Measurements from ENCODE around the gene GPR149. TPM values are rescaled to one million over a fixed set of nuclear protein-coding genes. Genes with fewer than 3 reads are reported as not detected.

The GPR149 gene, protein sequence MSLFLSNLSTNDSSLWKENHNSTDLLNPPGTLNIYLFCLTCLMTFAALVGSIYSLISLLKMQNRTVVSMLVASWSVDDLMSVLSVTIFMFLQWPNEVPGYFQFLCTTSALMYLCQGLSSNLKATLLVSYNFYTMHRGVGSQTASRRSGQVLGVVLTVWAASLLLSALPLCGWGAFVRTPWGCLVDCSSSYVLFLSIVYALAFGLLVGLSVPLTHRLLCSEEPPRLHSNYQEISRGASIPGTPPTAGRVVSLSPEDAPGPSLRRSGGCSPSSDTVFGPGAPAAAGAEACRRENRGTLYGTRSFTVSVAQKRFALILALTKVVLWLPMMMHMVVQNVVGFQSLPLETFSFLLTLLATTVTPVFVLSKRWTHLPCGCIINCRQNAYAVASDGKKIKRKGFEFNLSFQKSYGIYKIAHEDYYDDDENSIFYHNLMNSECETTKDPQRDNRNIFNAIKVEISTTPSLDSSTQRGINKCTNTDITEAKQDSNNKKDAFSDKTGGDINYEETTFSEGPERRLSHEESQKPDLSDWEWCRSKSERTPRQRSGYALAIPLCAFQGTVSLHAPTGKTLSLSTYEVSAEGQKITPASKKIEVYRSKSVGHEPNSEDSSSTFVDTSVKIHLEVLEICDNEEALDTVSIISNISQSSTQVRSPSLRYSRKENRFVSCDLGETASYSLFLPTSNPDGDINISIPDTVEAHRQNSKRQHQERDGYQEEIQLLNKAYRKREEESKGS
- not detected for total RNA-seq
- long read RNA-seq = 0 reads

DNA sequence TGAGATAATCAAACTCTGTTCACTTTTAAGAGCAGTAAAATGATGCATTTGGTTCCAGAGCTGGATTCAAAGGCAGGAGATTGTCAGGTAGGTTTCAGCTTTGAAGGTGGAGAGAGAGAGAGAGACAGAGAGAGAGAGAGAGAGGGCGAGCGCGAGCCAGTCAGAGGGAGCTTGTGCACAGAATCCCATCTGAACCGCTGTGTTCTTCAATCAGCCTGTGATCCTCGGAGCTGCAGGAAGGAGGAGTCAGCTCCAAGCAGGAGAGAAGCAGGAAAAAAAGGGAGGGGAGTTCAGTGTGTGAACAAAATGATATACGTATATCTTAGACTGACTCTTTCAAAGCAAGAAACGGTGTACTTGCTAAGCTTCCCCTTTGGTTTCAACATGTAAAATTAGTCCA is at the start of gene GPR149:
GPR149 (minus strand) TSS at position 177 of the 400 bp plus-strand sequence. CDS start 575 bp downstream, outside the sequence.
- intact Hi-C loops (cut with DNase I) = no loop called here
- ATAC-seq (no peak), DNase-seq (no peak)
- Histone ChIP-seq H3K9me3 (no peaks in the 10 kb centered on the region), H3K4me3 (no peak within 1 kb of the TSS), H3K4me1 (no peaks in the 10 kb centered on the region), H3K27me3 (peaks cover 0 to 12% of the 10 kb centered on the region in 2 donors), H3K36me3 (no peaks in the 10 kb centered on the region), H3K27ac (no peak within 1 kb of the TSS)
- WGBS (ENCODE audit: insufficient coverage, low coverage, low lambda C conversion rate, missing lambda C conversion rate) = 18% methylated on average over 7 of the region's 7 CpGs
- TF ChIP-seq POLR2A (IDR thresholded peaks at IDR 0.05) = no peak
- TF ChIP-seq, protein P1, sequence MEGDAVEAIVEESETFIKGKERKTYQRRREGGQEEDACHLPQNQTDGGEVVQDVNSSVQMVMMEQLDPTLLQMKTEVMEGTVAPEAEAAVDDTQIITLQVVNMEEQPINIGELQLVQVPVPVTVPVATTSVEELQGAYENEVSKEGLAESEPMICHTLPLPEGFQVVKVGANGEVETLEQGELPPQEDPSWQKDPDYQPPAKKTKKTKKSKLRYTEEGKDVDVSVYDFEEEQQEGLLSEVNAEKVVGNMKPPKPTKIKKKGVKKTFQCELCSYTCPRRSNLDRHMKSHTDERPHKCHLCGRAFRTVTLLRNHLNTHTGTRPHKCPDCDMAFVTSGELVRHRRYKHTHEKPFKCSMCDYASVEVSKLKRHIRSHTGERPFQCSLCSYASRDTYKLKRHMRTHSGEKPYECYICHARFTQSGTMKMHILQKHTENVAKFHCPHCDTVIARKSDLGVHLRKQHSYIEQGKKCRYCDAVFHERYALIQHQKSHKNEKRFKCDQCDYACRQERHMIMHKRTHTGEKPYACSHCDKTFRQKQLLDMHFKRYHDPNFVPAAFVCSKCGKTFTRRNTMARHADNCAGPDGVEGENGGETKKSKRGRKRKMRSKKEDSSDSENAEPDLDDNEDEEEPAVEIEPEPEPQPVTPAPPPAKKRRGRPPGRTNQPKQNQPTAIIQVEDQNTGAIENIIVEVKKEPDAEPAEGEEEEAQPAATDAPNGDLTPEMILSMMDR (IDR thresholded peaks at IDR 0.05) = no peak

DNA sequence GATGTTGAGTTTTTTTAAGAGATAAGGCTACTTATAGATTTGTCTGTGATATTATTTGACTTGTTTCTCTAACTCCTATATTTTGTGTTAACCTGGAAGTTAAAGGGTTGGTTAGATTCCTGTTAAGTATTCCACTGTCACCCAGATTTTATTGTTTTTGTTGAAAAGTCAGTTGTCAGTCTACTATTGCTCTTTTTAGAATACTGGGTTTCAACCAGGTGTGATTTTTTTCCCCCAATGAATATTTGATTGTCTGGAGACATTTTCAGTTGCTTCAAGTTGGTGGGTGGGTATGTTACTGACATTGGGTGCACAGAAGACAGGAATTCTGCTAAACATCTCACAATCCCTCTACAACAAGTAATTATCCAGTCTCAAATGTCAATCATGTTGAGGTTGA is 43.8 kb upstream of the GPR149 start:
- intact Hi-C loops (cut with DNase I) = no loop called here
- no peak overlapping the region for H3K4me3 ChIP-seq
- DNase-seq = no peak
- no peaks in the 10 kb centered on the region for H3K4me1 ChIP-seq
- no peak for TF ChIP-seq POLR2A (IDR thresholded peaks at IDR 0.05)
- TF ChIP-seq, protein P1 (IDR thresholded peaks at IDR 0.05) = no peak
- H3K9me3 ChIP-seq = no peaks in the 10 kb centered on the region
- H3K36me3 ChIP-seq = no peaks in the 10 kb centered on the region
- ATAC-seq = no peak
- H3K27ac ChIP-seq = no peak overlapping the region
- H3K27me3 ChIP-seq = no peaks in the 10 kb centered on the region

DNA sequence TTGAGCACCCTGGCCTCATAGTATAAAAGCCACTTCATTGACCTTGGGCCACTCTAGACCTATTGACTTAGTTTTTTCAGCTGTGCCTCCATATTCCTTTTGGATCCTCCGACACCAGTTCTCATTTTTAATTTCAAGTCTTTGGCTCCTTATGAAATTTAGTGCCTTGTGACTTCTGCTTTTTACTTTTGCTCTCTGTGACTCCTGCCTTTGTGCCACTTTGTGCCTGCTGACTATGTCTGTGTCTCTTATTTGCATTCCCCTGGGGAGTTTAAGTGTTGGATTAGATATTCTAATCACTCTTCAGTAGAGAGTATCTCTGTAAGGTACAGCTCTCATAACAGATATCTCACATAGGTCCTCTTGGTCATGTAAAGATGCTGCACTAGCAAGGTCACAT is 39.6 kb upstream of the GPR149 start:
- no peaks in the 10 kb centered on the region for H3K36me3 ChIP-seq
- TF ChIP-seq, protein P1 (IDR thresholded peaks at IDR 0.05) = no peak
- no peak for TF ChIP-seq POLR2A (IDR thresholded peaks at IDR 0.05)
- H3K9me3 ChIP-seq = no peaks in the 10 kb centered on the region
- H3K4me1 ChIP-seq = no peaks in the 10 kb centered on the region
- no peak overlapping the region for H3K27ac ChIP-seq
- ATAC-seq = no peak
- H3K27me3 ChIP-seq = no peaks in the 10 kb centered on the region
- no peak overlapping the region for H3K4me3 ChIP-seq
- 67% methylated on average over 1 of the region's 1 CpG for WGBS (ENCODE audit: insufficient coverage, low coverage, low lambda C conversion rate, missing lambda C conversion rate)
- no peak for DNase-seq
- intact Hi-C loops (cut with DNase I) = no loop called here

DNA sequence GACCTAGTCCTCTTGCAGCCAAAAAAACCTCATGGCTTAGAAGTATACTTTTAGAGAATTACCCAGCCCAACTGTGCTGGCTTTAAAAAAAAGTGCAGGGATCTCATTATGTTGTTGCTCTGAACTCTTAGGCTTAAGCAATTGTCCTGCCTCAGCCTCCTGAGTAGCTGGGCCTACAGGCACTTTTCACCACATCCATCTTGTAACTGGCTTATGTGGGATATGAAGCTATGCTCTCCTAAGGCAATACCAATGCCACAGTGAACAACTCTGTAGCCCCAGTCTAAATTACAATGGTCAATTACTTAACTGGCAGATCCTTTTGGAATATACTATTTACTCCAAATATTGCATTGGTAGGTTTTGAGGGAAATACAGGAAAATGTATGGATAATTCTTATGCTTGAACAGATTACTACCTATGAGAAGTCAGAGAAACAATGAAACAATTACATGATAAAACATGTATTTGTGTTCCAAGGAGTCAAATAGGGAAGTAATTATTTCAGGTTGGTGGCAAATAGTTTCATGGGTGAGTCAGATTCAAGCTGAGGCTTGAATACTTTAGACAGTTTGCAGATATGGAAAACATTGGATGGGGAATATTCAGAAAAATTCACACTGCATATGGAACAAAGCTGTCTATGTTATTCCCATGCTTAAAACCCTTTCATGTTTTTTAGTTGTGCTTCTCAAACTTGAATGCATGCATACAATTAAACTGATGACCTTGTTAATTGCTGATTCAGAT is 34.6 kb upstream of the GPR149 start:
- Histone ChIP-seq H3K4me3 (no peak overlapping the region), H3K27ac (no peak overlapping the region), H3K36me3 (no peaks in the 10 kb centered on the region), H3K9me3 (no peaks in the 10 kb centered on the region), H3K4me1 (no peaks in the 10 kb centered on the region), H3K27me3 (no peaks in the 10 kb centered on the region)
- DNase-seq (no peak), ATAC-seq (no peak)
- TF ChIP-seq, protein P1 (IDR thresholded peaks at IDR 0.05) = no peak
- no peak for TF ChIP-seq POLR2A (IDR thresholded peaks at IDR 0.05)
- intact Hi-C loops (cut with DNase I) = no loop called here
